ENCODE data around the gene OTUD1. TPM values are rescaled to one million over a fixed set of nuclear protein-coding genes. Genes with fewer than 3 reads are reported as not detected.
A peak's percentile ranks its signal among the peaks of the same experiment; 100 is the strongest.
"Not testable (repeated sequence)": the region's sequence is repeated elsewhere in the genome, so short reads cannot be mapped to it uniquely, and the experiment has no call there.

The OTUD1 gene
- total RNA-seq = 10 to 100 TPM; 23.4 to 23.9 TPM

GRCh38 chr10:23438547-23439451, at the start of gene OTUD1:
Gene OTUD1, plus strand, starts transcription at chr10:23439075. Its CDS starts 383 bp downstream, at chr10:23439458.
- ChIA-PET CTCF (interaction anchor here (0.9 to 3.4 kb wide), 5 partner anchors 19 to 123 kb away, joined by 3 to 15 read pairs (median 5); no protein-coding TSS in a partner anchor), POLR2A (interaction anchor here (0.6 to 9.2 kb wide), 12 partner anchors 9 to 1058 kb away, joined by 3 to 63 read pairs (median 5); partner anchors contain the start of gene C10orf67)
- Mint-ChIP-seq H3K27me3 (no peaks in the 10 kb centered on the region), H3K4me3 (peak within 1 kb of the TSS; percentile 80), H3K4me1 (peaks cover 36% of the 10 kb centered on the region), H3K9me3 (no peaks in the 10 kb centered on the region), H3K27ac (peak within 1 kb of the TSS; percentile 71), H3K36me3 (ENCODE audit: low read depth) (peaks cover 34% of the 10 kb centered on the region)
- peak; percentile 94 for DNase-seq

GRCh38 chr10:23390408-23390807, 48.5 kb upstream of the OTUD1 start:
- H3K27ac Mint-ChIP-seq; H3K27me3 Mint-ChIP-seq; H3K4me3 Mint-ChIP-seq; H3K9me3 Mint-ChIP-seq; H3K4me1 Mint-ChIP-seq; H3K36me3 Mint-ChIP-seq (ENCODE audit: low read depth); DNase-seq; CTCF ChIA-PET; POLR2A ChIA-PET: not testable (repeated sequence)

- Mint-ChIP-seq H3K36me3 (ENCODE audit: low read depth) (no peaks in the 10 kb centered on the region), H3K4me3 (no peak overlapping the region), H3K4me1 (peaks cover 6% of the 10 kb centered on the region), H3K27me3 (no peaks in the 10 kb centered on the region), H3K9me3 (peaks cover 3% of the 10 kb centered on the region), H3K27ac (no peak overlapping the region)
- ChIA-PET CTCF (no interaction called here), POLR2A (interaction anchor here (1.2 kb wide), 1 partner anchor 23 kb away, joined by 3 read pairs; no protein-coding TSS in a partner anchor)
- DNase-seq = no peak
Observed at GRCh38 chr10:23390809-23391208, 48.1 kb upstream of the OTUD1 start.

- Mint-ChIP-seq H3K27ac (no peak overlapping the region), H3K36me3 (ENCODE audit: low read depth) (no peaks in the 10 kb centered on the region), H3K9me3 (peaks cover 3% of the 10 kb centered on the region), H3K4me1 (peaks cover 6% of the 10 kb centered on the region), H3K4me3 (no peak overlapping the region), H3K27me3 (no peaks in the 10 kb centered on the region)
- no peak for DNase-seq
- ChIA-PET CTCF (no interaction called here), POLR2A (interaction anchor here (0.8 to 1.2 kb wide), 2 partner anchors 9 to 24 kb away, joined by 3 to 5 read pairs; no protein-coding TSS in a partner anchor)
Observed at GRCh38 chr10:23391821-23392220, 47.1 kb upstream of the OTUD1 start.

GRCh38 chr10:23395017-23395416, 43.9 kb upstream of the OTUD1 start:
- Mint-ChIP-seq H3K27me3 (no peaks in the 10 kb centered on the region), H3K9me3 (no peaks in the 10 kb centered on the region), H3K4me1 (peaks cover 6% of the 10 kb centered on the region), H3K4me3 (no peak overlapping the region), H3K27ac (no peak overlapping the region), H3K36me3 (ENCODE audit: low read depth) (no peaks in the 10 kb centered on the region)
- POLR2A ChIA-PET = no interaction called here
- CTCF ChIA-PET = no interaction called here
- no peak for DNase-seq

- CTCF ChIA-PET = no interaction called here
- no peaks in the 10 kb centered on the region for H3K9me3 Mint-ChIP-seq
- H3K4me3 Mint-ChIP-seq = no peak overlapping the region
- H3K27ac Mint-ChIP-seq = no peak overlapping the region
- POLR2A ChIA-PET = no interaction called here
- H3K36me3 Mint-ChIP-seq (ENCODE audit: low read depth) = no peaks in the 10 kb centered on the region
- no peaks in the 10 kb centered on the region for H3K27me3 Mint-ChIP-seq
- H3K4me1 Mint-ChIP-seq = peaks cover 5% of the 10 kb centered on the region
- DNase-seq = no peak
Observed at GRCh38 chr10:23396695-23397094, 42.2 kb upstream of the OTUD1 start.

- no peak overlapping the region for H3K27ac Mint-ChIP-seq
- no peaks in the 10 kb centered on the region for H3K4me1 Mint-ChIP-seq
- no peaks in the 10 kb centered on the region for H3K36me3 Mint-ChIP-seq (ENCODE audit: low read depth)
- CTCF ChIA-PET = interaction anchor here (0.6 kb wide), 1 partner anchor 1615 kb away, joined by 3 read pairs; no protein-coding TSS in a partner anchor
- POLR2A ChIA-PET = no interaction called here
- H3K27me3 Mint-ChIP-seq = no peaks in the 10 kb centered on the region
- no peak for DNase-seq
- H3K4me3 Mint-ChIP-seq = no peak overlapping the region
- no peaks in the 10 kb centered on the region for H3K9me3 Mint-ChIP-seq
Observed at GRCh38 chr10:23399701-23400144, 39.2 kb upstream of the OTUD1 start.

- H3K27me3 Mint-ChIP-seq = no peaks in the 10 kb centered on the region
- H3K27ac Mint-ChIP-seq = no peak overlapping the region
- H3K9me3 Mint-ChIP-seq = no peaks in the 10 kb centered on the region
- no peak for DNase-seq
- H3K4me1 Mint-ChIP-seq = no peaks in the 10 kb centered on the region
- H3K4me3 Mint-ChIP-seq = no peak overlapping the region
- no peaks in the 10 kb centered on the region for H3K36me3 Mint-ChIP-seq (ENCODE audit: low read depth)
- ChIA-PET POLR2A (no interaction called here), CTCF (interaction anchor here (1.0 kb wide), 1 partner anchor 18 kb away, joined by 6 read pairs; no protein-coding TSS in a partner anchor)
Observed at GRCh38 chr10:23402856-23403255, 36.0 kb upstream of the OTUD1 start.

GRCh38 chr10:23403278-23403677, 35.6 kb upstream of the OTUD1 start:
- Mint-ChIP-seq H3K27ac (no peak overlapping the region), H3K36me3 (ENCODE audit: low read depth) (no peaks in the 10 kb centered on the region), H3K4me1 (no peaks in the 10 kb centered on the region), H3K27me3 (no peaks in the 10 kb centered on the region), H3K4me3 (no peak overlapping the region), H3K9me3 (no peaks in the 10 kb centered on the region)
- CTCF ChIA-PET = no interaction called here
- DNase-seq = no peak
- POLR2A ChIA-PET = no interaction called here

GRCh38 chr10:23403719-23404118, 35.2 kb upstream of the OTUD1 start:
- no peak for DNase-seq
- ChIA-PET POLR2A (no interaction called here), CTCF (no interaction called here)
- Mint-ChIP-seq H3K27ac (no peak overlapping the region), H3K36me3 (ENCODE audit: low read depth) (no peaks in the 10 kb centered on the region), H3K27me3 (no peaks in the 10 kb centered on the region), H3K4me1 (no peaks in the 10 kb centered on the region), H3K9me3 (no peaks in the 10 kb centered on the region), H3K4me3 (no peak overlapping the region)

GRCh38 chr10:23404461-23404980, 34.4 kb upstream of the OTUD1 start:
- Mint-ChIP-seq H3K36me3 (ENCODE audit: low read depth) (no peaks in the 10 kb centered on the region), H3K9me3 (no peaks in the 10 kb centered on the region), H3K4me1 (no peaks in the 10 kb centered on the region), H3K4me3 (no peak overlapping the region), H3K27me3 (no peaks in the 10 kb centered on the region), H3K27ac (no peak overlapping the region)
- ChIA-PET POLR2A (no interaction called here), CTCF (no interaction called here)
- DNase-seq = no peak

- no peaks in the 10 kb centered on the region for H3K36me3 Mint-ChIP-seq (ENCODE audit: low read depth)
- no peaks in the 10 kb centered on the region for H3K9me3 Mint-ChIP-seq
- no peak overlapping the region for H3K27ac Mint-ChIP-seq
- no peaks in the 10 kb centered on the region for H3K27me3 Mint-ChIP-seq
- no peaks in the 10 kb centered on the region for H3K4me1 Mint-ChIP-seq
- no peak overlapping the region for H3K4me3 Mint-ChIP-seq
- no peak for DNase-seq
- CTCF ChIA-PET = no interaction called here
- POLR2A ChIA-PET = no interaction called here
Observed at GRCh38 chr10:23405540-23405939, 33.3 kb upstream of the OTUD1 start.

GRCh38 chr10:23406409-23406808, 32.5 kb upstream of the OTUD1 start:
- ChIA-PET POLR2A (no interaction called here), CTCF (no interaction called here)
- no peaks in the 10 kb centered on the region for H3K36me3 Mint-ChIP-seq (ENCODE audit: low read depth)
- no peaks in the 10 kb centered on the region for H3K9me3 Mint-ChIP-seq
- no peak overlapping the region for H3K27ac Mint-ChIP-seq
- no peaks in the 10 kb centered on the region for H3K4me1 Mint-ChIP-seq
- no peak overlapping the region for H3K4me3 Mint-ChIP-seq
- DNase-seq = no peak
- H3K27me3 Mint-ChIP-seq = no peaks in the 10 kb centered on the region
